ENCODE results near the gene TMX2. TPM values are rescaled to one million over a fixed set of nuclear protein-coding genes. Genes with fewer than 3 reads are reported as not detected.

The TMX2 gene
- total RNA-seq, 3 donors from 2014 or later, result 126 to 137 (median 137) TPM

DNA sequence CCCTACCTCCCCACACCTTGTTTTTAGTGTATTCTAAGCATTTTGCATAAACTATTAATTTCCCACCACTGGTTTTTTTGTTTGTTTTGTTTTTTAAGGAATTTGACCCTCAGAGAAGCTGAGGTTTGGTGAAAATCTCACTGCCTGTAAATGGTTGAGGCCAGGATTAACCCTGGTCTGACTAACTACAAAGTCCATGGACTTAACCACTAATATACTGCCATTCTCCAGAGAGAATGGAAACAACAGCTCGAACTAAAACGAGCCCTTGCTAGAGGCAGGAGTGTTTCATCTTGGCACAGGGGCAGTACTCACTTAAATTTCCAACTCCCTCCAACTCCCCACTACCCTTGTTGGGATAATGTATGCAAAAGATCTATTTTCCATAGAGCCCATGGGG is 52.2 kb downstream of the TMX2 start:
- DNase-seq (no peak), ATAC-seq (no peak)
- Mint-ChIP-seq H3K27me3 (ENCODE audit: low read depth) (no peaks in the 10 kb centered on the region), H3K36me3 (ENCODE audit: insufficient read depth) (peaks cover 6% of the 10 kb centered on the region), H3K9me3 (no peaks in the 10 kb centered on the region), H3K4me3 (no peak overlapping the region), H3K4me1 (ENCODE audit: low read depth) (no peaks in the 10 kb centered on the region)

DNA sequence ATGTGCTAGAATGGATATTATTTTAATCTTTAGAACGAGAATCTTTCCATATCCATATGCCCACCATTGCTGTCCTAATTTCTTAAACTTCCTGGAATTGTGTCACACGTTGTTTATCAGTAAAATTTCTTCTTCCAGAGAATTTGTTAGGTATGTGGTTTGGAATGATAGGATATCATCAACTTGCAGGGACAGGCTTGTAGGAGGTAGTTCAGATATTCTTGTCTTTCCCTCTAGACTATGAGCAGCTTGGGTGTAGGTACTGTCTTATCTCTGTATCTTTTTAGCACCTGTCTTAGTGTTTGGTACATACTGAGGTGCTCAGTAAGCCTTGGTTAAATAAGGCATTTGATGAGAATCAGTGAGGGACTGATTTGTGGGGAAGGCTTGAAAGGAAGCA is 52.6 kb downstream of the TMX2 start:
- no peak overlapping the region for H3K4me3 Mint-ChIP-seq
- ATAC-seq (no peak), DNase-seq (no peak)
- H3K36me3 Mint-ChIP-seq (ENCODE audit: insufficient read depth), result peaks cover 6% of the 10 kb centered on the region
- no peaks in the 10 kb centered on the region for H3K27me3 Mint-ChIP-seq (ENCODE audit: low read depth)
- no peaks in the 10 kb centered on the region for H3K9me3 Mint-ChIP-seq
- H3K4me1 Mint-ChIP-seq (ENCODE audit: low read depth), result no peaks in the 10 kb centered on the region

DNA sequence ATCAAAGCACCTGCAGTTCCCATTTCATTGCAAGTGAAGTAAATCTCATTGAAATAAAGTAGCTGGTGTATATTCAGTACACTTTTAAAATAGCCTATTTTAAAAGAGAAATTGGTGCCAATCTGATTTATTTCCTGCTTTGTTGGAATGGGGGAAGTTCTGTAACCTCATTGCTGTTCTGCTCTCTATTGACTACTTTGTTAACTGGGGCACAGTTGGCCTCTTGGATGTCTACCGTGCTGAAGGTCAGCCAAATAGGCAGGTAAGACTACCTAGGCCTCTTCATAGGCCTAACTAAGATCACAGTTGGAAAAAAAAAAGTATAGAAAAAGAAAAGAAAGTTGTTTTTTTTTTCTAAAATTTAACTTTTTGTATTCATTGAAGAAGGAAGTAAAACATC is 58.4 kb downstream of the TMX2 start:
- ATAC-seq, result no peak
- Mint-ChIP-seq H3K27me3 (ENCODE audit: low read depth) (no peaks in the 10 kb centered on the region), H3K36me3 (ENCODE audit: insufficient read depth) (peaks cover 2% of the 10 kb centered on the region), H3K4me1 (ENCODE audit: low read depth) (peaks cover 3% of the 10 kb centered on the region), H3K9me3 (no peaks in the 10 kb centered on the region), H3K4me3 (no peak overlapping the region)
- no peak for DNase-seq

DNA sequence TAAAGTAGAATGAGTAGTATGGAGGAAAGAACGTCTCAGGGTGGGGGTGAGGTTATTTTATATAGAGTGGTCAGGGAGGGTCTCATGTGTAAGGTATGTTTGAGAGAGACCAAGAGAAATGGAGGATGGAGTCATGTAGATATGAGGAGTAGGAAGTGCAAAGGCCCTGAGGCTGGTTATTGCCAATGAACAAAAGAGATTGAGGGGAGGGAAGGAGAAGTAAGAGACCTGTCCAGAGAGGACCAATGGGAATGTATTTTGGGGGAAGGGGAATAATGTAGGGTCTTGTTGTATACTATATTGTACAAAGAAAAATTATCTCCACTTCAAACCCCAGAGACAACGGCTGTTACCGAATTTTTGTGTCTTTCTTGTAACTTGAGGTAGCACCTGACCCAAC is 59.0 kb downstream of the TMX2 start:
- DNase-seq (no peak), ATAC-seq (no peak)
- no peaks in the 10 kb centered on the region for H3K27me3 Mint-ChIP-seq (ENCODE audit: low read depth)
- peaks cover 3% of the 10 kb centered on the region for H3K4me1 Mint-ChIP-seq (ENCODE audit: low read depth)
- H3K4me3 Mint-ChIP-seq, result no peak overlapping the region
- H3K36me3 Mint-ChIP-seq (ENCODE audit: insufficient read depth), result peaks cover 1% of the 10 kb centered on the region
- no peaks in the 10 kb centered on the region for H3K9me3 Mint-ChIP-seq

DNA sequence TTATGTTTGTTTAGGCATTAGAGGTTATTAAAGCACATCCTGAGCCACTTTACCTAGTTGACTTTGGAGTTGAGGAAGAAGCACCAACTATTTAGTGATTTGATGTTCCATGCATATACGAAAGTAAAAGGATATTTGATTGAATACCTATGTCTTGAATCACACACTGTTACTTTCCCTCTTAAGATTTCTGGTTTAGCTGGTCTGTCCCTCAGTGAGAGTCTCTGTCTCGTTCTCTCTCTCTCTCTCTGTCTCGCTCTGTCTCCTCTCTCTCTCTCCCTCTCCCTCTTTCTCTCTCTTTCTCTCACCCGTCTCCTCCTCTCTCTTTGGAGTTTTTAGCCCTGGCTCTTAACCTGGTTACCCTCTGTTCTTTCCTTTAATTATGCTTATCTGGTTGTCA is 60.2 kb downstream of the TMX2 start:
- Mint-ChIP-seq H3K27me3 (ENCODE audit: low read depth) (no peaks in the 10 kb centered on the region), H3K36me3 (ENCODE audit: insufficient read depth) (no peaks in the 10 kb centered on the region), H3K9me3 (no peaks in the 10 kb centered on the region), H3K4me3 (no peak overlapping the region), H3K4me1 (ENCODE audit: low read depth) (peaks cover 3% of the 10 kb centered on the region)
- DNase-seq (no peak), ATAC-seq (no peak)

DNA sequence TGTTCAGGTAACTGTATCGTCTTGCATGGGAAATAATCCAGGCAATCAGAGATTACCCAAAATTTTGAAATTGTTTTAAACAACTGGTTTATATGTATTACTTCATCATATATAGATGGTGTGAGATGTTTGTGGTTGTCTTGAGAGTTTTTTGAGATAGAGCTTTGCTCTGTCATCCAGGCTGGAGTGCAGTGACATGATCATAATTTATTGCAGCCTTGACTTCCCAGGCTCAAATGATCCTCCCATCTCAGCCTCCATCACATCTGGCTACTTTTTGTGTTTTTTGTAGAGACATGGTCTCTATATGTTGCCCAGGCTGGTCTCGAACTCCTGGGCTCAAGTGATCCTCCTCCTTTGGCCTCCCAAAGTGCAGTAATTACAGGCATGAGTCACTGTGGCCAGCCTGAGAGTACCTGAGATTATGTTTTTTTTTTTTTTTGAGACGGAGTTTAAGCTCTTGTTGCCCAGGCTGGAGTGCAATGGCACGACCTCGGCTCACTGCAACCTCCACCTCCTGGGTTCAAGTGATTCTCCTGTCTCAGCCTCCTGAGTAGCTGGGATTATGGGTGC is 60.7 kb downstream of the TMX2 start:
- Mint-ChIP-seq H3K9me3 (no peaks in the 10 kb centered on the region), H3K36me3 (ENCODE audit: insufficient read depth) (no peaks in the 10 kb centered on the region), H3K4me1 (ENCODE audit: low read depth) (peaks cover 3% of the 10 kb centered on the region), H3K4me3 (no peak overlapping the region), H3K27me3 (ENCODE audit: low read depth) (no peaks in the 10 kb centered on the region)
- ATAC-seq (no peak), DNase-seq (no peak)

DNA sequence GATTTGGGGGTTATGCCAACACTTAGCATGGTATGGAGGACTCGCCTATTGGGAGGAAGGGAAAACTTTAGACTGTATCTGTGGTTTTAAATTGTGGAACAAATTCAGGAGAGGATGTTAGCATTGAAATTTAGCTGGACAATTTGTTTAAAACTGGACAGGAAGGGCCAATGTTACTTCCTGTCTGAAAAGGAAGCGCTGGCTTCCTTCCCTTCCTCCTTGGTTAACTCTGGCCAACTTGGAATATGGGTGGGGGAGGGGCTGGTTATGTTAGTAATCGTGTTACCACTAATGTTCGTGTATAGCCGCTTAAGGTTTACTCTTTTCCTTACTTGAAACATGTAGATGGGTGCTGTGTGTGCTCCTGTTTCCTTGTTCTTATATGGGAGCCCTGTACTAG is 63.1 kb downstream of the TMX2 start:
- no peak for DNase-seq
- Mint-ChIP-seq H3K27me3 (ENCODE audit: low read depth) (no peaks in the 10 kb centered on the region), H3K4me3 (no peak overlapping the region), H3K4me1 (ENCODE audit: low read depth) (peaks cover 9% of the 10 kb centered on the region), H3K9me3 (no peaks in the 10 kb centered on the region), H3K36me3 (ENCODE audit: insufficient read depth) (no peaks in the 10 kb centered on the region)
- ATAC-seq, result no peak

DNA sequence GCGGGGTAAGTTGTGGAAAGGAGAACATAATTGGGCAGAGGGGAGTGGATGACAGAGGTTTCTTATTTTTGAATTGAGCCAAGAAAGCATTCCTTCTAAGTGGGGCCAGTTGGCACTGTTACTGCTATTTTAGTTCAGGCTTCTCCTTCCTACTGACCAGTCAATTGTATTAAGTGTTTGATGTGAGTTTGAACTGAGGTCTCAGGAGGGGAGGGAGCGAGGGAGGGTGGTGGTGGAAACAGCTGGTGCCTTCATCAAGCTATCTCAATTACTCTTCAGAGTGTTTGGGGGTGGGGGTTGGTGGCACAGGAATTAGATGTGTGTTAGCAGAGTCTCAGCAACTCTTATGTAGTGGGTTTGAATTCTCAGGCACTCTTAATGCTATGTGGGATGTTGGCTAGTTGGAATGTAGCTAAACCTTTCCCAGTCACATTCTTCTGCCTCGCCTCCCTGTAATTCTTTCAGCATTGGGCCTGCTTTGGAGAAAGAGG is 63.7 kb downstream of the TMX2 start:
- Mint-ChIP-seq H3K36me3 (ENCODE audit: insufficient read depth) (no peaks in the 10 kb centered on the region), H3K27me3 (ENCODE audit: low read depth) (no peaks in the 10 kb centered on the region)
- ATAC-seq, result no peak

DNA sequence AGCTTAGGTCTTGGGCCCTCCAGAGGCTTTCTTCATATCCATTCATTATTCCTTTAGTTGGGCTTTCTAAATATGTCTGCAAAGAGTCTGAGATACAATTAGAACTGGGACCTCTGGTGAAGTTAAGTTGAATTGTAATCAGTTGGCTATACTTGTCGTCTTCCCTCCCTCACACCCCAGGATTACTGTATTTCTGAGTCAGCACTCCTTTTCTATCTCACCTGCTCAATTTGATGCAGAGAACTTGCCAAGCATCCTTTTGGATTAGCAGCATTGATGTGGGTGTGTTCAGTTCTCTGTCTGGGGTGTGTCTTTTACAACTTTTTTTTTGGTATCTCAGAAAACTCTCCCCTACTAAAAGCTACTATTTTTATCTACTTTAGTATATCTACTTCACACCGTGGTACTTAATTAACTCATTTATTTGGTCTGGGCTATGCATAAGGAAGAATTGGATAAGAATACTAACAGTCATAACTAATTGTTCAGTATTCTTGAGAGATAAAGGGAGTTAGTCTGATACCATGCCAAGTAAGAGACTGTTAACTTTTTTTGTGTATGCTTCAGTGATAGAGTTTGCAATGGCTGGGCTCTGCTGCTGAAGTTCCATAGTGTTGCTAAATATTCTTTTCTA is 64.3 kb downstream of the TMX2 start:
- Mint-ChIP-seq H3K9me3 (no peaks in the 10 kb centered on the region), H3K4me3 (no peak overlapping the region), H3K27me3 (ENCODE audit: low read depth) (no peaks in the 10 kb centered on the region), H3K36me3 (ENCODE audit: insufficient read depth) (peaks cover under 1% of the 10 kb centered on the region), H3K4me1 (ENCODE audit: low read depth) (peaks cover 13% of the 10 kb centered on the region)
- DNase-seq (no peak), ATAC-seq (no peak)

More for the DNA sequence above, 63.7 kb downstream of the TMX2 start:
- Mint-ChIP-seq H3K4me1 (ENCODE audit: low read depth) (peaks cover 9% of the 10 kb centered on the region), H3K9me3 (no peaks in the 10 kb centered on the region), H3K4me3 (no peak overlapping the region)
- DNase-seq, result no peak

DNA sequence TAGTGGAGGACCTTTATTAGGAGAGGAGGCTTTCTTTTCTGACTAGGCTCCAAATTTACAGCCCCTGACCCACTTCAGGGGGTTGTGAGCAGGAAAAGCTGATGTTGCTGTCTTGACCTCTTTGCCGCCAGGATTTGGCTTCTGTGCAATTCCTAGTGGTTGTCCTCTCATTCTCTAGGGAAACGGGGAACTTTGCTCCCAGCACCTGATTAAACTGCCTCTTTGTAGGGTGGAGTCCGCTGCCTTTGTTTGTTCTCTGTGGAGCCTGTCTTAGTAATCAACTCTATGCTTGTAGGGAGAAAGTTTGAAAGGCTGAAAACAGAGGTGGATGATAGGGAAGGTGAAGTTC is 65.5 kb downstream of the TMX2 start:
- H3K4me3 Mint-ChIP-seq, result no peak overlapping the region
- no peak for ATAC-seq
- no peak for DNase-seq
- no peaks in the 10 kb centered on the region for H3K27me3 Mint-ChIP-seq (ENCODE audit: low read depth)
- peaks cover 14% of the 10 kb centered on the region for H3K4me1 Mint-ChIP-seq (ENCODE audit: low read depth)
- peaks cover 1% of the 10 kb centered on the region for H3K36me3 Mint-ChIP-seq (ENCODE audit: insufficient read depth)
- H3K9me3 Mint-ChIP-seq, result no peaks in the 10 kb centered on the region

DNA sequence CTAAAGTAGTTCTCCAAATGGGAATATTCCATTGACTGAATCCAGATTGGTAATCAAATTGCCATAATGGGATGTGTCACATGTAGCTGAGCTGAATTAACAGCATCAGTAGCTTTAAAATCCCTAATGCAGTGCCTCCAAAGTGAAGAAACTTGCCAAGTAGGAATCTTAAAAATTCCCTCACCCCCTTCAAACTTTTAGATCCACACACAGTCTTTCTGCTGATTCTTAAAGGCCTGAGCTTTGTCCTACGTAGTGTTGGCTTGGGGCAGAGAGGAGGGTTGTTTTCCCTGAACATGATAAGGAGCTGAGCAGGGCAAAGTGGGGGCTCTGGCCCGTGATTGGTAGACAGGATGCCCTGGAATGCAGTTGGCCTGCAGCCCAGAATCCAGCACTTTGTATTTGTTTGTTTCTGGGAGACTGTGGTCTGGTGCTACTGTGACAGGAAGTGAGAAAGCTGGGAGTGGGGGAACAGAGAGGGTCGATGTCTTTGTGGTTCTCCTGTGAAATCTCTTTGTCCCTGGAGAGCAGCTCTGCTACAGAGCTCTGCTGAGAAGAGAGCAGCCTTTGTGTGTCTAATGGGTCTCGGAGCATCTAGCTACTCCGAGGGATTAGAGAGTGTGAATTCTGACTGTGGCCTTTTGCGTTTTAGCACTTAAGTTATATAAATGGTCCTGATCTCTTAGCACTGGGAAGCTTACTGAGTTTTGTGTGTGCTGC is 66.1 kb downstream of the TMX2 start:
- H3K4me3 Mint-ChIP-seq, result no peak overlapping the region
- no peak for DNase-seq
- no peaks in the 10 kb centered on the region for H3K27me3 Mint-ChIP-seq (ENCODE audit: low read depth)
- no peak for ATAC-seq
- H3K36me3 Mint-ChIP-seq (ENCODE audit: insufficient read depth), result peaks cover 1% of the 10 kb centered on the region
- no peaks in the 10 kb centered on the region for H3K9me3 Mint-ChIP-seq
- H3K4me1 Mint-ChIP-seq (ENCODE audit: low read depth), result peaks cover 14% of the 10 kb centered on the region

DNA sequence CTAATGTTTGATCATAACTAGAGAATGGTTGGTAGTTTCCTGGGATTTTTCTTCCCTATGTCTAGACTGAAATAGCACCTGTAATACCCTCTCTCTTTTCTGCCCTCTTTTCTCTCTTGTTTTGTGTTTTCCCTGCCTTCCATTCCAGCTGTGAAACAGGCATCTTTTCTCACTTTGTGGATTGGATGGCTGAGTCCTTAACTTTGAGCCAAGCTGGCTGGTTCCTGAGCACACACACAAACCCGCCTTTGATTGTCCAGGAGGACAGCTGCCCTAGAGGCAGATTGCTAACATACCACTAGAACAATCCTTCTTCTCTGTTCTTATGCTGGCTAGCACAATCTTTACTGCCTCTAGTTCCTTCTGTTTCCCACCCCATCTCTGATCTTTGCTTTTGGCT is 66.9 kb downstream of the TMX2 start:
- ATAC-seq, result no peak
- Mint-ChIP-seq H3K27me3 (ENCODE audit: low read depth) (no peaks in the 10 kb centered on the region), H3K9me3 (no peaks in the 10 kb centered on the region), H3K36me3 (ENCODE audit: insufficient read depth) (peaks cover 1% of the 10 kb centered on the region), H3K4me3 (no peak overlapping the region), H3K4me1 (ENCODE audit: low read depth) (peaks cover 14% of the 10 kb centered on the region)
- no peak for DNase-seq

DNA sequence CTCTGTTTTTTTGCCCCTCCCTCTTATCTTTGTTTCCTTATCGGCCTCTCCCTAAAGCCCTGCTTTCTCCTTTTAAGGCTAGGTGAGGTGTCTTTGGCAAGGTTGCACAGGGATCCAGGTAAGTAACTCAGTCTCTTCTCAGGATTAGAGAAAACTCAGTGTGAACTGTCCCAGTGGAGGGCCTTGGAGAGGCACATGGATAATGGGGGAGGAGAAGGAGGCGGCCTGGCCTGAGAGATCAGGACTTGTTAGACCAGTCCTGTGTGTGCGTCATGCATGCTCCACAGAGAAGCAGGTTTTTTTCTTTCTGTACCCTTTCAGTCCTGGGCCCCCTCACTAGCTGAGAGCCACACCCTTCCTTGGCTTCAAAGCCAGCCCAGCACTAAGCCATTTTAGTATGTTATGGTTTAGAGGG is 69.1 kb downstream of the TMX2 start:
- DNase-seq (no peak), ATAC-seq (no peak)
- Mint-ChIP-seq H3K4me1 (ENCODE audit: low read depth) (peaks cover 11% of the 10 kb centered on the region), H3K36me3 (ENCODE audit: insufficient read depth) (peaks cover 1% of the 10 kb centered on the region), H3K9me3 (no peaks in the 10 kb centered on the region), H3K4me3 (no peak overlapping the region), H3K27me3 (ENCODE audit: low read depth) (no peaks in the 10 kb centered on the region)

DNA sequence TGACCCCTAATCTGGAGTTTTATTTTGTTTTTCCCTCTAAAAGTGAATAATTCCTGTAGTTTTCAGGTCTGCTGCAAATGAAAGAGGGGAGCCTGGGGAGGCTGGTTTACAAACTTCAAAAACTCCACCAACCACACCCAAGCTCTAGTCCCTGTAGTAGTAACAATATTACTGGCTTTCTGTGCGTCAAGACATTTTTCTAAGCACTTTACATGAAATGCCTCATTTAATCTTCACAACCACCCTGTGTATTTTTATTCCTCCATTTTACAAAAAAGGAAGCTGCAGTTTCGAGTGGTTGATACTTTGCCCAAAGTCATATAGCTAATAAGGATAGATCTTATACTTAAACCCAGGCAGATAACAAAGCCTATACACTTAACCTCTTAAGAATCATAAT is 72.7 kb downstream of the TMX2 start:
- peaks cover 5% of the 10 kb centered on the region for H3K4me1 Mint-ChIP-seq (ENCODE audit: low read depth)
- peaks cover 1% of the 10 kb centered on the region for H3K36me3 Mint-ChIP-seq (ENCODE audit: insufficient read depth)
- ATAC-seq (no peak), DNase-seq (no peak)
- no peaks in the 10 kb centered on the region for H3K9me3 Mint-ChIP-seq
- H3K27me3 Mint-ChIP-seq (ENCODE audit: low read depth), result no peaks in the 10 kb centered on the region
- no peak overlapping the region for H3K4me3 Mint-ChIP-seq

DNA sequence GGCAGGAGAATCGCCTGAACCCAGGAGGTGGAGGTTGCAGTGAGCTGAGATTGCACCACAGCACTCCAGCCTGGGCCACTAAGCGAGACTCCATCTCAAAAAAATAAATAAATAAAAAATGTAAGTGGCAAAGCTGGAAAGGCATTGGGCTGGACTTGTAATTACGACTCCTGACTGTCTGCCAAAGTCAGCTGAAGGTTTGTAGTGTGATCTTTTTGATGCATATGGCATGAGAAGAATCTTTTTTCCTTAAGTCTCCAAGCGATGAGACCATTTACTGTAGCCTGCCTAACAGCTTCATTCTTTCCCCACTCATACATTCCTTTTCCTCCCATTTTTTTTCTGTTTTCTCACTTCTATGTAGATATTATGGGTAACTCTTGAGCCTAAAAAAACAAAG is 74.0 kb downstream of the TMX2 start:
- DNase-seq, result no peak
- Mint-ChIP-seq H3K36me3 (ENCODE audit: insufficient read depth) (peaks cover 1% of the 10 kb centered on the region), H3K27me3 (ENCODE audit: low read depth) (no peaks in the 10 kb centered on the region), H3K9me3 (no peaks in the 10 kb centered on the region), H3K4me3 (no peak overlapping the region), H3K4me1 (ENCODE audit: low read depth) (peaks cover 12% of the 10 kb centered on the region)
- ATAC-seq, result no peak
